Transverse colon (tissue), 4 donors: ENCODE measurements around the gene CIAO3.

Experiments
- CTCF ChIP-seq, 5 experiments: fragments of 200-600 bp in 3 of 5; fragments of 450-650 bp in 2 of 5; sonication (generic) in 3 of 5; IDR thresholded peaks; 1 replicate in 2 of 5; 2 replicates in 3 of 5; pipeline ENCODE4 v1.5.1; 2016 to 2017; ENCODE audit warnings: antibody characterized with exemption in 5 of 5, inconsistent platforms in 3 of 5, mild to moderate bottlenecking in 2 of 5, moderate library complexity in 1 of 5
- EP300 ChIP-seq: sonication (generic); formaldehyde crosslinking; IDR thresholded peaks from one replicate; pipeline ENCODE4 v1.6.1; 2017; ENCODE audit warnings: antibody characterized with exemption, low read depth
- POLR2A ChIP-seq: fragments of 450-650 bp; IDR thresholded peaks from one replicate; pipeline ENCODE4 v1.6.1; 2016; ENCODE audit warnings: antibody characterized with exemption, mild to moderate bottlenecking, moderate library complexity
- POLR2AphosphoS5 ChIP-seq, 3 donors: sonication (generic); formaldehyde crosslinking; IDR thresholded peaks; one replicate each; pipeline ENCODE4 v1.6.1; 2016; ENCODE audit warnings: antibody characterized with exemption in 3 of 3

- TF ChIP-seq CTCF (IDR thresholded peaks at IDR 0.05): no peak
- no peak for TF ChIP-seq EP300
- TF ChIP-seq POLR2A: no peak
- no peak for TF ChIP-seq POLR2AphosphoS5 (IDR thresholded peaks at IDR 0.05)
Measured at GRCh38 chr16:732936-733335, 7.9 kb downstream of the CIAO3 start.
